GM19463 (cell line): Measurements from ENCODE around the gene PTPRN2.

ENCODE experiments used
- ATAC-seq: cut with Tn5 transposase; IDR thresholded peaks from one replicate; pipeline ENCODE4 v1.9.1; 2021; ENCODE audit warnings: mild to moderate bottlenecking, moderate library complexity; ENCODE audit not compliant: unreplicated experiment

The PTPRN2 gene

GRCh38 chr7:157529768-157530560, 1057.7 kb downstream of the PTPRN2 start:
- ATAC-seq = no peak

GRCh38 chr7:157528785-157529341, 1058.8 kb downstream of the PTPRN2 start:
- no peak for ATAC-seq

- no peak for ATAC-seq
Measured at GRCh38 chr7:157527686-157528085, 1059.9 kb downstream of the PTPRN2 start.

- no peak for ATAC-seq
Measured at GRCh38 chr7:157526913-157527634, 1060.5 kb downstream of the PTPRN2 start.

- no peak for ATAC-seq
Measured at GRCh38 chr7:157526005-157526912, 1061.4 kb downstream of the PTPRN2 start.

GRCh38 chr7:157525491-157525915, 1062.1 kb downstream of the PTPRN2 start:
- ATAC-seq = no peak

GRCh38 chr7:157524731-157525130, 1062.9 kb downstream of the PTPRN2 start:
- no peak for ATAC-seq

GRCh38 chr7:157523766-157524421, 1063.7 kb downstream of the PTPRN2 start:
- ATAC-seq = no peak

- no peak for ATAC-seq
Measured at GRCh38 chr7:157523371-157523765, 1064.3 kb downstream of the PTPRN2 start.

- no peak for ATAC-seq
Measured at GRCh38 chr7:157522954-157523353, 1064.7 kb downstream of the PTPRN2 start.

GRCh38 chr7:157522189-157522588, 1065.4 kb downstream of the PTPRN2 start:
- ATAC-seq = no peak

- ATAC-seq = no peak
Measured at GRCh38 chr7:157521752-157522151, 1065.9 kb downstream of the PTPRN2 start.

GRCh38 chr7:157521061-157521731, 1066.4 kb downstream of the PTPRN2 start:
- ATAC-seq = no peak

GRCh38 chr7:157520249-157520648, 1067.4 kb downstream of the PTPRN2 start:
- peak; percentile 97 for ATAC-seq

- peak; percentile 8 for ATAC-seq
Measured at GRCh38 chr7:157519798-157520244, 1067.8 kb downstream of the PTPRN2 start.

GRCh38 chr7:157519246-157519645, 1068.4 kb downstream of the PTPRN2 start:
- no peak for ATAC-seq

GRCh38 chr7:157518514-157519175, 1069.0 kb downstream of the PTPRN2 start:
- ATAC-seq = no peak

GRCh38 chr7:157517782-157518513, 1069.7 kb downstream of the PTPRN2 start:
- no peak for ATAC-seq
